GM12872 (cell line): ENCODE results near the gene SPTSSA.

Experiments
- CTCF ChIP-seq: IDR thresholded peaks from 3 replicates; pipeline ENCODE4 v1.5.1; 2011; ENCODE audit warnings: low read depth, mild to moderate bottlenecking, low read length, moderate library complexity; ENCODE audit not compliant: insufficient read depth

Gene SPTSSA

GRCh38 chr14:34420547-34421150 lies 41.4 kb downstream of the SPTSSA start:
- no peak for TF ChIP-seq CTCF

- TF ChIP-seq CTCF = no peak
Observed at GRCh38 chr14:34409721-34410120, 52.3 kb downstream of the SPTSSA start.

- no peak for TF ChIP-seq CTCF
Observed at GRCh38 chr14:34407951-34408350, 54.1 kb downstream of the SPTSSA start.

- no peak for TF ChIP-seq CTCF
Observed at GRCh38 chr14:34404416-34404815, 57.6 kb downstream of the SPTSSA start.

- no peak for TF ChIP-seq CTCF
Observed at GRCh38 chr14:34403646-34404045, 58.4 kb downstream of the SPTSSA start.

- no peak for TF ChIP-seq CTCF
Observed at GRCh38 chr14:34398024-34398423, 64.0 kb downstream of the SPTSSA start.

GRCh38 chr14:34387974-34388516 lies 74.0 kb downstream of the SPTSSA start:
- TF ChIP-seq CTCF = no peak
